Right lung (tissue), 10 donors: ENCODE measurements around the gene BARD1. TPM values are rescaled to one million over a fixed set of nuclear protein-coding genes. Genes with fewer than 3 reads are reported as not detected.
"Not testable (repeated sequence)": the region's sequence is repeated elsewhere in the genome, so short reads cannot be mapped to it uniquely, and the experiment has no call there.

Experiments
- DNase-seq, 2 donors: peaks; one replicate each; pipeline ENCODE4 v3.0.0-alpha.2; 2013
- long read RNA-seq, 8 donors: transcript quantifications; one replicate each; lab custom pipeline, GENCODE V29; 2026
- polyA plus RNA-seq, 5 donors: library from polyadenylated mRNA; unstranded; fragments of 120-200 nt; gene quantifications; one replicate each; pipeline versions ENCODE4 v1.2.1 to v1.2.3, GENCODE V29; 2013; ENCODE audit warnings: inconsistent platforms in 1 of 5, low replicate concordance in 1 of 5; ENCODE audit not compliant: insufficient read length in 5 of 5, insufficient read depth in 1 of 5

The BARD1 gene
- polyA plus RNA-seq: 10 to 100 TPM in 4 of 5 donors, 1 to 10 TPM in 1; 7.4 to 17.2 (median 12.7) TPM
- long read RNA-seq, donor 1, partial matches to known transcripts: 0 of 1 reads
- long read RNA-seq, donor 1, other reads (novel, unspliced or antisense): 0 of 1 reads
- long read RNA-seq, donor 2, full-length matches to known transcripts: 3 of 3 reads
- long read RNA-seq, donor 2, partial matches to known transcripts: 0 of 3 reads
- long read RNA-seq, donor 2, other reads (novel, unspliced or antisense): 0 of 3 reads
- long read RNA-seq, donor 3, full-length matches to known transcripts: 1 of 1 reads
- long read RNA-seq, donor 3, partial matches to known transcripts: 0 of 1 reads
- long read RNA-seq, donor 3, other reads (novel, unspliced or antisense): 0 of 1 reads
- long read RNA-seq, donor 4: 0 reads
- long read RNA-seq, donor 5, full-length matches to known transcripts: 1 of 1 reads
- long read RNA-seq, donor 5, partial matches to known transcripts: 0 of 1 reads
- long read RNA-seq, donor 5, other reads (novel, unspliced or antisense): 0 of 1 reads
- long read RNA-seq, donor 6, partial matches to known transcripts: 0 of 2 reads
- long read RNA-seq, donor 6, other reads (novel, unspliced or antisense): 0 of 2 reads
- long read RNA-seq, donor 7, full-length matches to known transcripts: 1 of 1 reads
- long read RNA-seq, donor 7, partial matches to known transcripts: 0 of 1 reads
- long read RNA-seq, donor 7, other reads (novel, unspliced or antisense): 0 of 1 reads
- long read RNA-seq, donor 8, full-length matches to known transcripts: 2 of 2 reads
- long read RNA-seq, donor 8, partial matches to known transcripts: 0 of 2 reads
- long read RNA-seq, donor 8, other reads (novel, unspliced or antisense): 0 of 2 reads

DNA sequence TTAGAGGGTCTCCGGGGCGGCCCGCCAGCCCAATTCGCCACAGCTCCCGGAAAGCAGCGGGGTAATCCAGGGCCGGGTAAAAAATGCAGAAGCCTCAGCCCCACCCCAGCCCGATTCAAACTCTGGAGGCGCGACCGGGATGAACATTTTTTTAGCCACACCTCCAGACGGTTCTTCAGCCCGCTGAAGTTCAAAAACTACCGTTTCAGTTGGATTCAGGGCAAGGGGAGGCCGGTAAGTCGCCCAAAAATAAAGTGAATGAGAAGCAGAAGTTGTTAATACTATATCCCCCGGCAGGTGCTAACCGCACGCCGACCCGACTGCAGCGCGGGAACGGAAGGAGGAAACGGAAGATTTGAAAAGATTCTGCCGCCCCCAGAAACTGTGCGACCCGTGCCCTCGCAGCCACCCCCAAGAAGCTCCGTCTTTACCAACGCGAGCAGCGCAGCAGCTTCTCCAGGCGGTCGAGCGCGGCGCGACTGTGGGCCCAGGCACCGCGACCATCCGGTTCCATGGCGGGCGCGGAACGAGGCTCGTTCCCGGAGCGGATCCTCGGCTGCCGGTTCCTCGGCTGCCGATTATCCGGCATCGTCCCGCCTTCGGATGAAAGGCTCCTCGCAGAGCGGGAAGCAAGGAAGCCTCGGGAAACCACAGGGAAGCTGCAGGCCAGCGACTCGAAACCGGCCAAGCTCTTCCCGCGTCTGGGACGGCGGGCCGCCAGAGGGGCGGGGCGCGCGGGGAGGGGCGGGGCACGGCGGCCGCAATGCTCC is at the start of gene BARD1:
TSS of gene BARD1 (minus strand) at position 703 of the 770 bp plus-strand sequence. CDS start at position 589, 114 bp downstream.
- DNase-seq: peak in 1 of 2 donors; percentile 55

DNA sequence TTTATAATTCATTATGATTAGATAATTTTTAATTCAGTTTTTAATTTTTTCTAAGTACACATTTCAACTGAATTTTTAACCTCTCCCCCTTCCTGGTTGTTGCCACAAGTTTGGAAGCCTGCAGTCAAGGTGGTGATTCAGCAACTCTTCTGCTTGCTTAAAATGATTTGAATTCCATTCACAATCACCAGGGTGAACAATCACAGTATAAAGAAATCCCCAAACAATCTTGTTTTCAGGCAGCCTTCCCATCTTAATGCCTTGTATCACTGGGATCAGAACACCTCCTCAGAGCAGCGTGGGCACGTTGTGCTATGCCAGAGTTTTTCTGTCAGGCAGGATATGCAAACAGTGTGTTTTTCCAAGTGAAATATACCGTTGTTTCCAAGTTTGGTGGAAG is 46.7 kb upstream of the BARD1 start:
- DNase-seq: no peak

DNA sequence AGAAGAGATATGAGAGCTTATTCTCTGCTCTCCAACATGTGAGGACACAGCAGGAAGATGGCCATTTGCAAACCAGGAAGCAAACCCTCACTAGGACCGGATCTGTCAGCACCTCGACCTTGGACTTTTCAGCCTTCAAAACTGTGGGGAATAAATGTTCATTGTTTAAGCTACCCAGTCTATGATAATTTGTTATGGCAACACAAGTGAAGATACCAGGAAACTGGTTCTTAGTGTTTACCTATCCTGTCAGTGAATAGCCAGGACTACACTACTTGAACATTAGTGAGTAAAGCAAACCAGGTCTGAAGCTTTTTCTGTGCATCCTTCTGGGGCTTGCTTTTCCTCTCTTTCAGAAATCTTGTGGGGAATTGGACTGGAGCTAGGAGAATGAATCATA is 44.4 kb upstream of the BARD1 start:
- no peak for DNase-seq

- DNase-seq: no peak
Observed at GRCh38 chr2:214843823-214844222, 34.3 kb upstream of the BARD1 start.

- no peak for DNase-seq
Observed at GRCh38 chr2:214839464-214839863, 30.0 kb upstream of the BARD1 start.

DNA sequence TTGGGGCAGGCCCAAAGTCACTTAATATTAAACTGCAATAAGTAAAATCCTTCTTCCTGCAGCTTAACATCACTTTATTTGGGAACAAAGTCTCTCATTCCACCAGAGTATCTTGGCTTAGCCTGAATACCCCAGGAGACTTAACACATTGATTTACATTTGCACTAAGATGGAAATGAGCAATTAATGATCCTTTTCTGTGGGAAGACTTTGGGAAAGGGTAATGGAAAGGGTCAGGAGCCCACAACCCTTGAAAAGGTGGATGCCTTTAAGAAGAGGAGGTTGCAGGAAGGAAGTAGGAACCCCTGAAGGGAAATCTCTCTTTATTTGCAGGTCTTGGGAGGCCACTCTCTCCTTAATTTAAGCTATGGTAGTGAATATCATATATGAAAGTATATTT is 28.0 kb upstream of the BARD1 start:
- no peak for DNase-seq

DNA sequence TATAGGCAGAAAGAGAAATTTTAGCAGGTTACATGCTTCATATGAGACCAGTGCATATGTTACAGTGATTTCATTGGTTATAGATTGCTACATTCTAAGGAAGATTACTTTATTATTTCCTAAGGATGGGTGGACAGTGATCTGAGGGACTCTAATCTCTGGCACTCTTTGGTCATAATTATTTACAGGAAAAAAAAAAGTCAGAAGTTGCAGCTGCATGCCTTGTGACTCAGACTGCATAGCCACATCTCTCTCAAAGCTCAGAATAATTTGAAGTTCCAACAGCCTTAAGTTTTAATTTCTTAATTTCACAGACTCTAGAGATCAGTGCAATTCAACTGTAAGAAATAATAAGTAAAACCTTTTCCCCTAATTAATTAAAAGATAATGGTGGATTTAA is 27.1 kb upstream of the BARD1 start:
- DNase-seq: no peak

- no peak for DNase-seq
Observed at GRCh38 chr2:214830794-214831346, 21.4 kb upstream of the BARD1 start.

- DNase-seq: no peak
Observed at GRCh38 chr2:214816008-214816533, 6.6 kb upstream of the BARD1 start.

- DNase-seq: peak in 1 of 2 donors; percentile 31
Observed at GRCh38 chr2:214810671-214811070, 1.2 kb upstream of the BARD1 start.

DNA sequence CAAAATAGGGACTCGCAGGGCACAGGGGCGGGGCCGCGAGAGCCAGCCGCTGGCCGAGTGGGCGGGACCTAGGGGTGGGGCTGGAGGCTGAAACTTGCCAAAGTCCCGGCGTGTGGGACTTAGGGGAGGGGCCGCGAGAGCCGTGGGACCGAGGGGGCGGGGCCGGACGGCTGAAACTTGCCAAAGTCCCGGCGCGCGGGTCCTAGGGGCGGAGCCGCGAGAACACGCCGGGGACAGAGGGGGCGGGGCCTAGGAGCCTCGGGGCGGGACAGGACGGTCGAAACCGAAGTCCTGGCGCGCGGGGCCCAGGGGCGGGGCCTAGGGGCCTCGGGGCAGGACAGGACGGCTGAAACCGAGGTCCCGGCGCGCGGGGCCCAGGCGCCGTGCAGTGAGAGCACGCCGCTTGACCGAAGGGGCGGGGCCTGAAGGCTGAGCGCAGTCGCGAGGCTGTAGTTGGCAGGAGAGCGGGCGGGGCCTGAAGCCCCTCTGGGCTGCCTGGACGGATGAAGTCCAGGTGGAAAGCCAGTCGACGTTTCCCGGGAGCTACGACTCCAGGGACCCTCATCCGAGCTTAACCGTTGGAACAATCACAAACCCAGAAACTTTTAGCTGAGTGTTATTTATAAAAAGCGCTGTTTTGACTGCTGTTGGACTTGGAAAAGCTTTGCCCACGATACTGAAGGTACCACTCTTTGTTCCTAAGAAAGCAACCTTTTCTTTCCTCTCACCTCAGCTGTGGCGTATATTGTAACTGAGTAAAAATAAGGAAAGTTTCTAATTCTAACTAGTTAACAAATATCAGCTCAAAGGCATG is 475 bp upstream of the BARD1 start:
- peak; percentile 99 for DNase-seq

GRCh38 chr2:214807653-214808052 is 1.8 kb downstream of the BARD1 start:
- peak in 1 of 2 donors; percentile 7 for DNase-seq

- no peak for DNase-seq
Observed at GRCh38 chr2:214801768-214802397, 7.6 kb downstream of the BARD1 start.

DNA sequence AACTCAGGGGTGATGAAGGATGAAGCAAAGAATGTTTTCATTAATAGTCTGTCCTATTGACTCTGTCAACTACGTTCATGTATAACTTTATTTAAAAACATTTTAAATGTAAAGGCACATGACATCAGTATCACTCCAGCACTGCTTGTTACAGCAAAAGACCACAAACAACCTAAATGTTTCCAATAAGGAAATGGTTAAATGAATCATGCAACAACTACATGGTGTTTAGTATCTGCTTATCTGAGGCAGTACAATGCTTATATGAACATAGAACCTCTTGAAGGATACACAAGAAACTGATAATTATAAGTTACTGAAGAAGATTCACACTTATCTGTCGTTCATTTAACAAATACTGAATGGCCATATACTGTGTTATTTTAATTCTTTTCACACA is 8.4 kb downstream of the BARD1 start:
- no peak for DNase-seq

DNA sequence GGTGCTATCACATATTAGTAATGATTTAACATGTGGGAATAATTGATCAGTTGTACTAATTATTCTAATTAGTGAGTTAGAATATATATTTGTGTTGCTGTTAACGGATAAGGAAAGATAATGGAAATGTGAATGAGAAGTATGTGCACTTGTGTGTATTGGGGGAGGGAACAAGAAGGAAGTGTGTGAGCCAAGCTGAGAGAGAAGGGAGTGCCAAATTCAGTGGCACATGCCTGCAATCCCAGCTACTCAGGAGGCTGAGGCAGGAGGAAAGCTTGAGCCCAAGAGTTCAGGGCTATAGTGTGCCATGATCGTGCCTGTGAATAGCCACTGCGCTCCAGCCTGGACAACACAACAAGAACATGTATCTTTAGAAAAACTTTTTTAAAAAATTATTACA is 9.3 kb downstream of the BARD1 start:
- no peak for DNase-seq

GRCh38 chr2:214796911-214797310 is 12.6 kb downstream of the BARD1 start:
- DNase-seq: no peak

DNA sequence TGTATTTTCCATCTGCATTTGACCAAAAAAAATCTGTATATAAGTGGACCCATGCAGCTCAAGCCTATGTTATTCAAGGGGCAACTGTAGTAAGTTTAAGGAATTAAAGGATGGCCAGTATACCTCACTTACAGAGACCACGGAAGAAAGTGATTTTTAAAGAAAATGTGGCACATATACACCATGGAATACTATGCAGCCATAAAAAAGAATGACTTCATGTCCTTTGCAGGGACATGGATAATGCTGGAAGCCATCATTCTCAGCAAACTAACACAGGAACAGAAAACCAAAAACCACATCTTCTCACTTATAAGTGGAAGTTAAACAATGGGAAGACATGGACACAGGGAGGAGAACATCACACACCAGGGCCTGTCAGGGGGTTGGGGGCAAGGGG is 26.3 kb downstream of the BARD1 start:
- DNase-seq: not testable (repeated sequence)

DNA sequence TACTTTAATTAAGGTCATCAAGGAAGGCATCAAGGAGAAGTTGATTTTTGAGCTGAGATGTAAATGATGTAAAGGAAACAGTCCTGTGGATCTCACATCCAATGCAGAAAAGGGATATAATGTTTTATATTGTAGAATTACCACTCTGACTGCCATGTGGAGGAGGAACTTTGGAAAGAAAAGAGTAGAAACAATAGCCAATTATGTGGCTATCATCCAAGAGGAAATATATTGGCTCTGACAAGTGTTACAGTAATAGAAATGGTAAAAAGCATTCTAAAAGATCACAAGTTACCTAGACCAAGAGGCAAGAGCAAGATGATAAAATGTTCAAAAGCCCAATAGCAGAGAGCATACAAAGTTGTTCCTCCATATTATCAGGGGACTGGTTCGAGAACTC is 26.8 kb downstream of the BARD1 start:
- DNase-seq: no peak

GRCh38 chr2:214781226-214781625 is 28.3 kb downstream of the BARD1 start:
- no peak for DNase-seq

GRCh38 chr2:214775971-214776370 is 33.5 kb downstream of the BARD1 start:
- DNase-seq: no peak
